Liver (tissue), 9 donors: Measurements from ENCODE around the gene MYO9B. TPM values are rescaled to one million over a fixed set of nuclear protein-coding genes. Genes with fewer than 3 reads are reported as not detected.
A peak's percentile ranks its signal among the peaks of the same experiment; 100 is the strongest.

ENCODE experiments used
- DNase-seq: peaks from one replicate; pipeline ENCODE4 v3.0.0-alpha.2; 2017; ENCODE audit warnings: low spot score
- H3K27ac ChIP-seq, 2 donors: one replicate each; pipeline ENCODE4 v1.7.0; 2013; ENCODE audit warnings: inconsistent platforms in 2 of 2, low read length in 2 of 2, control low read depth in 1 of 2, low read depth in 1 of 2, mild to moderate bottlenecking in 1 of 2
- H3K27me3 ChIP-seq, 4 donors: one replicate each; pipeline versions ENCODE4 v1.6.1 to v1.7.0; 2013; ENCODE audit warnings: low read length in 3 of 4, inconsistent platforms in 1 of 4, mild to moderate bottlenecking in 1 of 4, moderate library complexity in 1 of 4; ENCODE audit not compliant: control insufficient read depth in 4 of 4, insufficient read depth in 4 of 4
- H3K36me3 ChIP-seq, 4 donors: one replicate each; pipeline versions ENCODE4 v1.6.1 to v1.7.0; 2013; ENCODE audit warnings: low read length in 3 of 4, mild to moderate bottlenecking in 3 of 4, low read depth in 1 of 4, moderate library complexity in 1 of 4; ENCODE audit not compliant: control insufficient read depth in 4 of 4, insufficient read depth in 3 of 4
- H3K4me1 ChIP-seq, 4 donors: one replicate each; pipeline versions ENCODE4 v1.6.1 to v1.7.0; 2013; ENCODE audit warnings: low read length in 3 of 4, mild to moderate bottlenecking in 3 of 4, moderate library complexity in 1 of 4; ENCODE audit not compliant: control insufficient read depth in 4 of 4, insufficient read depth in 4 of 4
- H3K4me3 ChIP-seq, 3 donors: one replicate each; pipeline versions ENCODE4 v1.6.1 to v1.7.0; 2013; ENCODE audit warnings: low read length in 3 of 3, control low read depth in 1 of 3, low read depth in 1 of 3, mild to moderate bottlenecking in 1 of 3
- H3K9ac ChIP-seq, 2 donors: one replicate each; pipeline ENCODE4 v1.7.0; 2013; ENCODE audit warnings: low read length in 2 of 2, mild to moderate bottlenecking in 2 of 2, moderate library complexity in 2 of 2, control low read depth in 1 of 2, low read depth in 1 of 2
- H3K9me3 ChIP-seq, 4 donors: one replicate each; pipeline versions ENCODE4 v1.6.1 to v1.7.0; 2013; ENCODE audit warnings: low read length in 3 of 4; ENCODE audit not compliant: control insufficient read depth in 4 of 4
- ATF3 ChIP-seq: IDR thresholded peaks from 2 replicates; pipeline ENCODE4 v1.6.1; 2016; ENCODE audit warnings: antibody characterized with exemption
- CTCF ChIP-seq: fragments of 150-350 bp; IDR thresholded peaks from 2 replicates; pipeline ENCODE4 v1.5.1; 2017; ENCODE audit warnings: improper control_type of control experiment, low read depth, low read length; ENCODE audit not compliant: missing input control
- EGR1 ChIP-seq, 2 donors: IDR thresholded peaks; 2 replicates each; pipeline ENCODE4 v1.6.1; 2016 to 2018; ENCODE audit warnings: antibody characterized with exemption in 2 of 2, low read depth in 2 of 2
- FOXA1 ChIP-seq: IDR thresholded peaks from 2 replicates; pipeline ENCODE4 v1.6.1; 2016; ENCODE audit warnings: antibody characterized with exemption
- FOXA2 ChIP-seq: IDR thresholded peaks from 2 replicates; pipeline ENCODE4 v1.6.1; 2016; ENCODE audit warnings: antibody characterized with exemption
- GABPA ChIP-seq, 2 donors: IDR thresholded peaks in 1 of 2; conservative IDR thresholded peaks in 1 of 2; 2 replicates each; pipeline ENCODE4 v1.6.1; 2016; ENCODE audit warnings: antibody characterized with exemption in 2 of 2, mild to moderate bottlenecking in 1 of 2, moderate library complexity in 1 of 2
- HNF4A ChIP-seq, 2 donors: conservative IDR thresholded peaks; 2 replicates each; pipeline ENCODE4 v1.6.1; 2016; ENCODE audit warnings: antibody characterized with exemption in 2 of 2, mild to moderate bottlenecking in 2 of 2
- HNF4G ChIP-seq: IDR thresholded peaks from 2 replicates; pipeline ENCODE4 v1.6.1; 2016; ENCODE audit warnings: antibody characterized with exemption
- JUND ChIP-seq, 2 donors: IDR thresholded peaks; 2 replicates each; pipeline ENCODE4 v1.6.1; 2016; ENCODE audit warnings: antibody characterized with exemption in 2 of 2
- MAX ChIP-seq: IDR thresholded peaks from 2 replicates; pipeline ENCODE4 v1.6.1; 2016; ENCODE audit warnings: antibody characterized with exemption
- NR2F2 ChIP-seq: IDR thresholded peaks from 2 replicates; pipeline ENCODE4 v1.6.1; 2016; ENCODE audit warnings: antibody characterized with exemption
- RAD21 ChIP-seq, 2 donors: IDR thresholded peaks; 2 replicates each; pipeline ENCODE4 v1.6.1; 2016; ENCODE audit warnings: antibody characterized with exemption in 2 of 2, mild to moderate bottlenecking in 2 of 2
- REST ChIP-seq: IDR thresholded peaks from 2 replicates; pipeline ENCODE4 v1.6.1; 2016; ENCODE audit warnings: antibody characterized with exemption, mild to moderate bottlenecking
- RXRA ChIP-seq, 2 donors: IDR thresholded peaks; 2 replicates each; pipeline ENCODE4 v1.6.1; 2017 to 2018; ENCODE audit warnings: antibody characterized with exemption in 2 of 2, mild to moderate bottlenecking in 1 of 2
- SP1 ChIP-seq: IDR thresholded peaks from 2 replicates; pipeline ENCODE4 v1.6.1; 2018; ENCODE audit warnings: antibody characterized with exemption, mild to moderate bottlenecking
- TAF1 ChIP-seq: conservative IDR thresholded peaks from 2 replicates; pipeline ENCODE4 v1.6.1; 2016; ENCODE audit warnings: antibody characterized with exemption, mild to moderate bottlenecking
- YY1 ChIP-seq: IDR thresholded peaks from 2 replicates; pipeline ENCODE4 v1.6.1; 2016; ENCODE audit warnings: antibody characterized with exemption, mild to moderate bottlenecking
- ZBTB33 ChIP-seq: IDR thresholded peaks from 2 replicates; pipeline ENCODE4 v1.6.1; 2016; ENCODE audit warnings: antibody characterized with exemption
- WGBS: extraction: QIAGEN DNeasy Blood & Tissue Kit; methylation state at CpG from one replicate; pipeline ENCODE4 v1.1.7; 2013; 5-methylcytosine and 5-hydroxymethylcytosine counted together
- polyA plus RNA-seq, 2 donors: library from polyadenylated mRNA; stranded (reverse) in 1 of 2; unstranded in 1 of 2; fragments of 200-250 nt in 1 of 2; fragments of >200 nt in 1 of 2; fragmentation: Nextera tagmentation in 1 of 2; extraction: Ambion mirVana in 1 of 2; gene quantifications; one replicate each; pipeline versions ENCODE4 v1.2.1 to v1.2.3, GENCODE V29; 2013 to 2015
- total RNA-seq, 2 donors: library from RNA; depleted of rRNA; stranded (reverse); fragments of >200 nt; gene quantifications; one replicate each; pipeline ENCODE4 v1.2.3, GENCODE V29; 2014
- donor health status: healthy.
- donor health status: healthy.
- donor health status: healthy.
- donor health status: healthy.
- donor health status: healthy.

Gene MYO9B
- total and polyA plus RNA-seq, 4 donors: 9.1 to 32.5 (median 21.0) TPM

- Histone ChIP-seq H3K9me3 (no peaks in the 10 kb centered on the region), H3K36me3 (peaks cover 2 to 5% (median 4%) of the 10 kb centered on the region in 4 donors), H3K9ac (no peak overlapping the region), H3K4me3 (peak overlapping the region in 2 of 3 donors; percentile 16 to 19), H3K27me3 (no peaks in the 10 kb centered on the region), H3K4me1 (peaks cover 31 to 75% (median 65%) of the 10 kb centered on the region in 4 donors), H3K27ac (peak overlapping the region in 1 of 2 donors; percentile 27)
- TF ChIP-seq ZBTB33 (no peak), RXRA (IDR thresholded peaks at IDR 0.05) (peak; percentile 90 to 91), GABPA (IDR thresholded peaks at IDR 0.05 in 1 of 2, conservative IDR thresholded peaks at IDR 0.05 in 1 of 2) (no peak), EGR1 (IDR thresholded peaks at IDR 0.05; ENCODE audit: low read depth in 2 of 2) (no peak), ATF3 (no peak), JUND (IDR thresholded peaks at IDR 0.05) (peak in 1 of 2 donors; percentile 36), REST (no peak), MAX (peak; percentile 41), HNF4A (conservative IDR thresholded peaks at IDR 0.05) (peak; percentile 89 to 94), RAD21 (IDR thresholded peaks at IDR 0.05) (no peak), SP1 (peak; percentile 66), HNF4G (peak; percentile 45), CTCF (no peak), FOXA1 (no peak), YY1 (no peak), TAF1 (no peak), NR2F2 (peak; percentile 44), FOXA2 (no peak)
- no peak for DNase-seq
- WGBS: 24% methylated on average over 24 of the region's 24 CpGs
These were observed 164.6 kb downstream of the MYO9B start for GRCh38 chr19:17240062-17240752.
